Measurements from ENCODE around the gene CSNK1E. TPM values are rescaled to one million over a fixed set of nuclear protein-coding genes. Genes with fewer than 3 reads are reported as not detected.

The CSNK1E gene
- total RNA-seq, 1 experiment from 2014 or later: 135 TPM

DNA sequence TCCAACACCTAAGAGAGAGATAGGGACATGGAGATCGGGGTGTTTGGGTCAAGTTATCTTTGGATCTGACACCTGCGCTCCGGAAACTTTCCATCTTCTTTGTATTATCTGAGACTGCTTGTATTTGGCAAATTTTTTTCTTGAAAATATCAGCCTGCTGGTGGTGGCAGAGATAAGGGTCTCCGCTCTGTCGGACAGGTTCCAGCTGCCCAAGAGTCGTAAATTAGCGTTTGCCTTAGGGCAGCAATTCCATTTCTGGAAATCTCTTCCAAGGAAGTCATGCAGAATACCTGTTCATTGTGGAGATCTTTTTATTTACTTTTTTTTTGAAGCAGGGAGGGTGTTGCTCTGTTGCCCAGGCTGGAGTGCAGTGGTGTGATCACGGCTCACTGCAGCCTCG, 19.5 kb upstream of the CSNK1E start:
- DNase-seq (ENCODE audit: extremely low read depth, low read depth): no peak

DNA sequence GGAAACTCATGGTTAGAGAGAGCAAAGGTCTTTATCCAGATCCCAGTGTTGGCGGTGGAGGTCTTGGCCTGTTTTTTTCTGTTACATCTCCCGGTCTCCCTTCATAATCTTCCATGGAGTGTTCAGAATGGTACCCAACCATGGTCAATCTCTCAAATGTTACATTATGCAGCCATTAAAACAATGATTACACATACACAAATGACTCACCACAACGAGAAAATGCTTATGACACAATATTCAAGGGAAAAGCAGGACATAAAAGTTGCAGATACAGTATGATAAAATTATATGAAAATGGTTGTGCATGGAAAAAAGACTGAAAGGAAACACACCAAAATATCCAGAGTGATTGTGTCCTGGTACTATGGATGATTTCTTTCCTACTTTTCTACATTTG, 17.8 kb upstream of the CSNK1E start:
- DNase-seq (ENCODE audit: extremely low read depth, low read depth): no peak

- DNase-seq (ENCODE audit: extremely low read depth, low read depth): no peak
These were observed 10.6 kb upstream of the CSNK1E start for GRCh38 chr22:38327805-38328204.

DNA sequence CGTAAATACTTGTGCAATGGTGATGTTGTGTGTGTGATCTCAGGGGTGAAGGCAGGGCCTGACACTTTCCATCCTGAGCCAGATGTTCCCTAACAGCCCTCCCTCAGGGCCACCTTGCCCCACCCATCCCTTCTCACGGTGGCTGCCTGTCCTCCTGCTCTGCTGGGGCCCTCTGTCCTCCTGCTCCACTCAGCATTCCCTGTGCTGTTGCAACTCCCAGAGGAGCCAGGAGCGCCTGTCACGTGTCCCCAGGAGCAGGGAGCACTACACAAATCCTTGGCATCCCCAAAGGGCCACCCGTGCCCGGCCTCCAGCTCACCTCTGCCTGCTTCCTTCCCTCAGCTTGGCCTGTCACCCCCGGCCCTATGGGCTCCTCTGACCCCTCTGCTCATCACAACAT, 10.2 kb upstream of the CSNK1E start:
- DNase-seq (ENCODE audit: extremely low read depth, low read depth): no peak

- DNase-seq (ENCODE audit: extremely low read depth, low read depth): no peak
These were observed 8.4 kb upstream of the CSNK1E start for GRCh38 chr22:38325587-38325986.

DNA sequence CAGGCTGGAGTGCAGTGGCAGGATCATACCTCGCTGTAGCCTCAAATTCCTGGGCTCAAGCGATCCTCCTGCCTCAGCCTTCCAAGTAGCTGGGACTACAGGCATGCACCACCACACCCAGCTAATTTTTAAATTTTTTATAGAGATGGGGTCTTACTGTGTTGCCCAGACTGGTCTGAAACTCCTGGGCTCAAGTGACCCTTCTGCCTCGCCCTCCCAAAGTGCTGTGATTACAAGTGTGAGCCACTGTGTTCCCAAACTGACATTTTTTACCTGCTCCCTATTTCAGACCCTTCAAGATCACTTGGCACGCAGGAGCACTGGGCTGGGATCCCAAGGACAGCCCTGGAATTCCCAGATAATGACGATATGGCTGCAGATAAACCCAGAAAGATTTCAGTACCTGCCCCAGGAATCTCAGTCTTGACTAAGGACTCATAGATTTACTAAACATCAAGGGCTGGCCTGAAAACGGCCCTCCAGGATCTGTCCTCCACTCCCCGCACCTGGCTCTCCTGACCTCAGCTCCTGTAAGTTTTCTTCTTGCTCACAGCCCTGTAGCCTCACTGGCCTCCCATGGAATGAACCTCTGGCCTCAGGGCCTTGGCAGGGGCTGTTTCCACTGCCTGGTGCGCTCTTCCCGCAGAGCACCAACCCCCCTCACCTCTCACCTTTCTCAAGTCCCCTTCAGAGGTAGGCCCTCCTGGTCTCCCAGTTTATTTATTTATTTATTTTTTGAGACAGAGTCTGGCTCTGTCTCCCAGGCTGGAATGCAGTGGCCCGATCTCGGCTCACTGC, 3.6 kb upstream of the CSNK1E start:
- no peak for DNase-seq (ENCODE audit: extremely low read depth, low read depth)

GRCh38 chr22:38318792-38319773, 1.9 kb upstream of the CSNK1E start:
- DNase-seq (ENCODE audit: extremely low read depth, low read depth): no peak

GRCh38 chr22:38317995-38318715, 922 bp upstream of the CSNK1E start:
- peak; percentile 83 for DNase-seq (ENCODE audit: extremely low read depth, low read depth)

GRCh38 chr22:38316364-38317121, 690 bp downstream of the CSNK1E start:
- DNase-seq (ENCODE audit: extremely low read depth, low read depth): no peak

GRCh38 chr22:38315823-38316363, 1.3 kb downstream of the CSNK1E start:
- DNase-seq (ENCODE audit: extremely low read depth, low read depth): no peak

DNA sequence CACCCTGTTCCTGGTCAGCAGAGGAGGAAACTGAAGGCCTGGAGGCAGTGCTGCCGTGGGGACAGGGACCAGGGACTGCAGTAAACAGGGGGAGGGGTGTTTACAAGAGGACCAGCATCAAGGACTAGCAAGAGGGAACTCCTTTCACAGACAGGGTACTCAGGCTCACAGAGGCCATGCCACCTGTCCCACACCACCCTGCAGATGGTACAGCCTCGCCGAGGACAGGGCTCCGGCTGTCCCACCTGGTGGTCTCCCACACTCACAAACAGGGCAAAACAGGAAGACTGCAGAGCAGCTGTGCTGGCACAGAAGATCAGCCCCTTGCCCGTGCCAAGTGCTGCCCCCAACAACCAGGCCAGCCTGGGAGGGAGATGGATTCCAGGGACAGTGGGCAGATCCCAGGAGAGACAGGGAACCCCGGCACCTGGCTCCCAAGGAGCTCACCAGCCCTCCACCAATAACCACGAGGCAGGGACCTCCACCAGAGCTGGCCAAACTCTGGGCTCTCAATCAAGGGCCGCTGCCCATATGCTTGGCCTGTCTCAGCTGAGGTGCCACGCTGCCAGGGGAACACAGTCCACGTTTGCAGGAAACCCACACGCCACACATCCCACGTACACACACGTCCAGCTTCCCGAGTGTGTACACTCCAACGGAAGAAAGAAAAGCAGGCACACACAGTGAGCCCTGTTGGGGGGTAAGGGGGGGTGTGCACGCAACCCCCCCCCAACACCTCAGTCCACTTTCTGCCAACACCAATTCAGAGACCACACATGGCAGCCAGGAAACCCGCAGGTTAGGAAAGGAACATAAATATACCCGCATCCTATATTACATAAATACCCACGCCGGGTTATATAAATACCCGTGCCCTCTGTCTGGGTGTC, 2.1 kb downstream of the CSNK1E start:
- DNase-seq (ENCODE audit: extremely low read depth, low read depth): no peak

DNA sequence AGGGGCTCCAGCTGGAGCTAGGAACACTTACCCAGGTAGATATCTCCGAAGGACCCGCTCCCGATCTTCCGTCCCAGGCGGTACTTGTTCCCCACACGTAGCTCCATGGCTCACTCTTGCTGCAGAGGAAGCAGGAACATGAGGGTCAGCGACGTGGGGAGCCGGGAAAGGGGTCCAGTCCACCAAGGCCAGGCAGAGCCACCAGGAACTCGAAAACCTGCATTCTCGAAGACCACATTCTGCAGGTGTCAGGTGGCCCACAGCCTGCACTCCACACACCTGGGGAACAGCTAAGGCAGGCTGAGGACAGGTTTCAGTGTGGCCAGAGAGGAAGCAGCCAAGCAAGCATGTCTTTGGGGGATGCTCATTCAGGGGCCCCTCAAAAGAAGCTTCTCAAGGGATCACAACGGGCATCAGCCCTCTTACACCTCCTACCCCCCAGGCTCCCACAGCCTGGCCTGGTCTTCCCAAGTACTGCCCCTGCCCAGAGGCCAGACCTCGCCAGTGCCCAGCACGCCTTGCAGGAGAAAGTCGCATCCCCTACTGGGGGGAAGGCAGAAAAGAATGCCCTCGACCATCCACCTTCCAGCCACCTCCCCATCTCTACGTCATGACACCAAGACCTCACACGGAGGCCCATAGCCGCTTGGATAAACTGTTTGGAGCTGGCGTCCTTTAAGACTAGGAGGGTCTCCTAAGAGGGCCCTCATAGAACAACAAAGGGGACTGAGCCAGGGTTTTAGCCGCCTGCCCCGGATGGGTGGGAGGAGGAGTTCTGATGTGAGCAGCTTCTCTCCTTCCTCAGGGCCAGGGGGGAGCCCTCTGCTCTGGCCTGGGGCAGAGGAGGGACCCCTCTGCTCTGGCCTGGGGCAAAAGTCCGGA, 2.9 kb downstream of the CSNK1E start:
- no peak for DNase-seq (ENCODE audit: extremely low read depth, low read depth)

DNA sequence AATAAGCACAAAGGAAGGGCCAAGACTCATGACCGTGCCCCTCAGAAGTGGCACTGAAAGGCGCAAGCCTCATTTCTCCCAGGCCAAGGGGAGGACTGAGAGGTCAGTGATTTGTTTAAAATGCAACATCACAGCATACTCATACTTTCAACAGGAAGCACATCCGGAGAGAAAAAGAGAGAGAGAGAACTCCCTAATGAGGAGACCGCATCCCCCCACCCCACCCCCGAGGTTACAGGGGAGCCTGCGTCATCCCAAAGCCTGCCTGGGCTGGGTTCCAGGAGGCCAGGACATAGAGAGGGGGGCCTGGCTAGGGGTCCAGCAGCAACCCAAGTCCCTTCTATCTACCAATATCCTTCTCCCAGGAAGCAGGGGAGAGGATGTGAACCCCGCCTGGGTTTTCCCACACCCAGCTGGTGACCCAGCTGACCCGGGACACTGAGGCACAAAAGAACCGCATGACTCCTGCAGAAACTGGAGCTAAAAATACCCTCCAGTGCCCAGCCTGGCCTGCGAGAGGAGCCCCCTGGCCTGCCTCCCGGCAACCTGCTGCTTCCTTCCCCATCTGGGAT, 3.8 kb downstream of the CSNK1E start:
- peak; percentile 55 for DNase-seq (ENCODE audit: extremely low read depth, low read depth)

- no peak for DNase-seq (ENCODE audit: extremely low read depth, low read depth)
These were observed 4.9 kb downstream of the CSNK1E start for GRCh38 chr22:38312261-38312800.

GRCh38 chr22:38311323-38311620, 6.0 kb downstream of the CSNK1E start:
- no peak for DNase-seq (ENCODE audit: extremely low read depth, low read depth)

- no peak for DNase-seq (ENCODE audit: extremely low read depth, low read depth)
These were observed 6.5 kb downstream of the CSNK1E start for GRCh38 chr22:38310518-38311322.

All from NCI-H460 (cell line).